IMR-90 (cell line): Measurements from ENCODE around the gene S100A8.

Experiments used
- CTCF ChIP-seq: conservative IDR thresholded peaks from 2 replicates; pipeline ENCODE4 v1.5.1; 2012; ENCODE audit warnings: mild to moderate bottlenecking, low read depth, low read length, improper control_type of control experiment
- MAZ ChIP-seq: IDR thresholded peaks from 2 replicates; pipeline ENCODE4 v1.6.1; 2012; ENCODE audit warnings: low read depth, mild to moderate bottlenecking, low read length, improper control_type of control experiment, moderate library complexity, borderline replicate concordance
- POLR2A ChIP-seq: IDR thresholded peaks from 2 replicates; pipeline ENCODE4 v1.6.1; 2012; ENCODE audit warnings: mild to moderate bottlenecking, low read depth, low read length

GRCh38 chr1:153392258-153392657 is 1.4 kb upstream of the S100A8 start:
- TF ChIP-seq CTCF, result no peak
- no peak for TF ChIP-seq MAZ
- TF ChIP-seq POLR2A, result no peak
